GM21423 (cell line): Measurements from ENCODE around the gene LSAMP.

Experiments used
- ATAC-seq: cut with Tn5 transposase; IDR thresholded peaks from one replicate; pipeline ENCODE4 v1.9.1; 2021; ENCODE audit warnings: mild to moderate bottlenecking, moderate library complexity; ENCODE audit not compliant: unreplicated experiment

Gene LSAMP

DNA sequence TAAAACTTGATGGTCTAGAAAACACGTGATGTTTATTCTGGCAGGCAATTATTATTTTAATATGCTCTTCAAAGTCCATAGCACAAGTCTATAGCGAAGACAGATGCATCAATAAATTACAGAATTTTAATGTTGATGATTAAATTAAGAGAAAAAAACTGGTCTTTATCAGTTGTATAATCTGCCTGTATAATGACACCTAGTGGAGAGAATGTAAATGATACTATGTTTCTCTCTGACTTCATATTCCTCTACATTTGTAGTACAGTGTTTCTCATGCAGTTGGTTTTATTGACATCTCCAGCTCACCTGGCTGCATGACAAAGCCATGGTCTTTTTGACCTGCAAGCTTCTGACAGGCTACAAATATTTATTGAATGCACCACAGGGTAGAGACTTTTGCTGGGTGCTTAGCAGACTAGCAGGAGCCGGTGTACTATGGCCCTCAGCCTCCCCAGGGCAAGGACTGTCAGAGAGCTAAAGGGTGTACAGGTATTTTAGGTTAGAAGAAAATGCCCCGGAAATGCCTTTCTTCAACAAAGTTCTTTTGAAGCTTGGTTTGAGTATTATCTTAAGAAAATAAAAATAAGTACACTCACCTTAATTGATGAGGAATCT is 532.1 kb downstream of the LSAMP start:
- no peak for ATAC-seq

DNA sequence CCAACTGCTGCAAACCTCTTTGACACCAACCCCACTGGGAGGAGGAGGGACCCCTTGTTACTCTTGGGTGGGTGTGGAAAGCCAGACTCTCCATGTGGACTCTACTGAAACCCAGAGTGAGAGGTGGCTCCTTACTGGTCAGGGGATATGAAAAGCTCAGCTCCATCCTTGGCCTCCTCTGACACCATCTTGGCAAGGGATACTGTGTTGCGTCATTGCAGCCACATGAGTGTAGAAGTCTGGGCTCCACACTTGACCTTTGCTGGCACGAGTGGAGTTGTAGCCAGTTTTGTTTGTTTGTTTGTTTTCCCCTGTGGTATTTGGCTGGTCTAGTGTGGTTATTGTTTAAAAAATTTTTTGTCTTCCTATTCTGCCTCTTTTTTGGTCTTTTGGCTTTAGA is 532.9 kb downstream of the LSAMP start:
- no peak for ATAC-seq

DNA sequence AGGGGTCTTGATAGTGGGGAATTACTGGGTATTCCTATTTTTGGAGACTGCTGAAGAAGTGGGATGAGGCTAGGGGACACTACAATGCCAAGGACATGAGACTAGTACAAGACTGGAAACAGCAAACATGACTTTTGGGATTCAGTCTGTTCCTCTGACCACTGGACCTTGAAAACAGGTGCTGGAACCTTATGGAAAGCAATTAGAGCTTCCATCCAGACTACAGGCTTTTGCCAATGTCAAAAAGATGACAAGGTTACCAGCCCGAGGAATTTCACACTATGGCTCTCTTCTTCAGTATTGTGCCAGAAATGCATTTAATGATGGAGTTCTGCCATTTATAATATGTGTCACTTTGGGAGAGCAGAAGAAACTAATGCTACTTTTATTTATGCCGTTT is 539.4 kb downstream of the LSAMP start:
- no peak for ATAC-seq

DNA sequence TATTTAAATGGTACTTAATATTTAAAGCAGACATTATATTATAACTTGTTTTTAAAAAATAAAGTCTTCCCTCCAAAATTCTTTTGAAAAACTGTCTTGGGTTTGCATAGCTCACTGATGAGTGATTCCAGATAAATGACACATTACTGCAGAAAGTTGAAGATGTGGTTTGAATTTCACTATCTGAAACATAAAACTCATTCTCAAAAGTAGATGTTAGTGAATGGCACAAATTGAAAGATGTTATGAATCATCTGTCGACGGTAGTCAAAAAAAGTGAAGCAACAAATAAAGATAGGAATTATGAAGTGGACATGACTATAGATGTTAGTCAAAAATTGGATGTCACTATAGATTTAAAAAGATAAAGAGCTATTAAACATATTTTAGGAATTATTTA is 541.4 kb downstream of the LSAMP start:
- ATAC-seq, result no peak

DNA sequence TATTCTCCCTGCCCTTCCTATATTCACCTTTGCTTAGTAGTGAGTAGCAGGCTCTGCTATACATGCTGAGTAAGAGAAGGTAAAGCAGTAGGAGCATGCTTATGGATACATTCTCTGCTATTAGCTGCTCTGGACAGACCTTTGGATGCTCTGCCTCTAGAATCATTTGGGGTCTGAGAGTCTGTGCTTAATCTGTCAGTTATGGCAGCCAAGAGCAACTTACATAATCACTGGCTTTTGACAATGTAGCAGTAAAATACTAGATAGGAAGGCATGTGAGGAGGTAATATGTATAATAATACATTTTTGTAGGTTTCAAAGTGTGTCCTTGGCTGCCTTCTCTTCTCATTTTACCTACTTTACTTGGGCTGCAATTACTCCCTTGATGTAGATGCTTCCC is 544.3 kb downstream of the LSAMP start:
- ATAC-seq, result no peak

DNA sequence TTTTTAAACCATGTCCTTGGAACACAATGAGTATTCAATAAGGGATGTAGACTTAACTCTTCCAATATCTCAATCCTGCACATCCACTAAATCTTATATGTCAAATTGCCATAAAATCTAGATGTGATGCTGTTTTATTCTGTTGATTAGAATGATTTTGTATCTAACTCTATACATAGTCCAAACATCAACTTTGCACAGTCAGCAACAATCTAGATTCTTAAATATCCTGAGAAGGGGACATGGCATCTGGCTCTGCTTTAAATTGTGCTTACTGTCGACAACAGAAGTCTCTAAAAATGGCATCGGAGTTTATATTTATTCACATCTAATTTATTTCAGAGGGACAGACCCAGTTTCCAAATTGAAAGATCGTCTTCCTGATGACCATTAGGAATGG is 545.8 kb downstream of the LSAMP start:
- no peak for ATAC-seq

DNA sequence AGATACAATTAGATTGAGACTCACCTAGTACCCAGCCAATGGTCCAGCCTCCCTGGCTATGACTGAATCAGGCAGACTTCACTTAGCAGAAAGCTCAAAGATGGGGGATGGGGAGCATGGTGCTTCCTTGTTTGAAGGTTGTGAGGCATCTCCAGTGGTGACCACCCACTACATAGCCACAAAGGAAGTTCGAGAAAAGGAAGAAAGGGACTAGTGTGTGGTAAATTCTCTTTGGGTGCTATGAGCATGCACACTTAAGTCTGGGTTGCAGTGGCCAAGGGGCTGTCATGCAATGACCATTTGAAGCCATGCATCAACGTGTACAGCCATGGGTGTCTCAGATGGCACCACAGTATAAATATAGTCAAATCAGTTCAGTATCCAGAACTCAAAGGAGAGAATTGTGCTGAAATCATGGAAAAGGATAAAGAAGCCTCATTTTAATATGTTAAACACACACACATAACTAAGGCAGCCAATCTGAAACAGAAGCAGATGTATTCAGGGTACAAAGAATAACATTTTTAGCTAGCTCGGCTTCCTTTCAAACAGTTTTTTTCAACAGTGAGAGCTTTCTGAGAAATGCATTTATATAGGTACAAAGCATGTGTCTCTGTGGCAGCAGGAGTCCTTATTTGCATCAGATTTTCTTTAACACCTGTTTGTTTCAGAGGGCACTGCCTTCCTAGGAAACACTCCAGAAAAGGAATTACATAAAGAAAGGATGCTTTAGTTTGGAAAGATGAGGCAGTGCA is 546.5 kb downstream of the LSAMP start:
- no peak for ATAC-seq

DNA sequence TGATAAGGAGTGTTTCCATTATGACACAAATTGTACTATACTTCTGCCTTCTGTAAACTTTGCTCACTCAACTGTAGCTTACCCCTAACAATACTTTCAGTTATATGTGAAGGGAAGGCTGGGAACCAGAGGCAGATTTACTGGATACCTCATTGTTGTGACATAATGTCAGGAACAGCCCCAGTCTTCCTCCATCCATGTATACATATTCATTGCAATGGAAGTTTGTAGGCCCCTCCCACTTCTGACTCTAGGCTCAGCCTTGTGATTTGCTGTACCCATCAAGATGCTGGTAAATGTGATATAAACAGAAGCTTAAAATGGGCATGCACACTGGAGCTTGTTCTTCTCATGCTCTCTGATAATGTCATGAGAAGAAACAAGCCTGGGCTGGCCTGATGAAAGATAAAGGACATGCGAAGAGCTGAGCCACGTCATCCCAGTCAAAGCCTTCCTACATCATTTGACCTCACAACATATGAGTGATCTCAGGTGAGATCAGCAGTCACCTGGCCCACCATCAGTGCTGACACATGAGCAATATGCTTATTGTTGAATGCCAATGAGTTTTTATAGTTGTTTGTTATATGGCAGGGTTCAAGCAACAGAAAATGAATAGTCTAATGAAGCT is 554.2 kb downstream of the LSAMP start:
- ATAC-seq, result no peak

DNA sequence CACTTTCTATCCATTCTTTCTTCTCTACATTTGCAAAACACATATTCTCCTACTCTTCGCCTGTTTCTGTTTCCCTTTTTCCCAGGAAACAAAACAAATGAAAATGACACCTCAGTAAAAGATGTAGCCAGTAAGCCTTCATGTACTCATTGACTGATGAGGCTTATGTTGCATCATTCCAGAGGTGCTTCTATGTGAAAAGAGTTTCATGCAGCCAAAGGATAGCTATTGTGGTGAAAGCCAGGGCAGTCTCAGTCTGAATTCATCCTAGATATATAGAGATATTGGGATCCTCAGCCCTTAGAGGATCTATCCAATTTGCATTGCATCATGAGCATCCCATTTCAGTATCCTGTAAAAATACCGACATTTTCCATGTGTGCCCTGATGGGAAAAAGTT is 554.7 kb downstream of the LSAMP start:
- ATAC-seq, result no peak

DNA sequence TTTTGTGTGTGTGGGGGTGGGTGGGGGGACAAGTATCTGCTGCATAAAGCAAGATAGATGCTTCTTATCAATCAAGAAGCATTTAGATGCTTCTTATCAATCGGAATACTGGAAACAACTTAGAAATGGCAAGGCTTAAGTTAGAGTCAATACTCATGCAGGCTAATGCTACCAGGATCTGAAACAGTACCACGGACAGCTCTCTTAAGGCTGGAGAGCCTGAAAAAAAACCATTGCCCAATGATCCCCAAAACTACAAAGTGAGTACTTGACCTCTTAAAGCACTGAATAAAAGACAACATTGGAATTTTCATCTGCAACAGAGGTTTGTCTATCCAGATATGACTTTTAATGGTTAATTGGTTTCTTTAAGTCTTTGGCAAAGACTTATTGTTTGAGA is 559.7 kb downstream of the LSAMP start:
- no peak for ATAC-seq

DNA sequence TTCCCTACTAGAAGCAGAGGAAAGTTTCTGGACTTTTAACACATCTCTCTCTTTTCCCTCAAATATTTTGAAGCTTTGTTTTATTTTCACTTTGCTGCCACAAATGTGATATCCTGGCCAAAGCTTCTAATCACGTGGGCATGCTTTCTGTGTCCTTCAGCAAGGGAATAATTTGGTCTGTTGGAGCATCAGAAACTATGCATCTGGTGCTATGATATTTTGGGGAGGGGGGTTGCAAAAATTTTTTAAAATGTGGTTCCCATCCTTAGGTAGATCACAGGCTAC is 567.7 kb downstream of the LSAMP start:
- no peak for ATAC-seq

DNA sequence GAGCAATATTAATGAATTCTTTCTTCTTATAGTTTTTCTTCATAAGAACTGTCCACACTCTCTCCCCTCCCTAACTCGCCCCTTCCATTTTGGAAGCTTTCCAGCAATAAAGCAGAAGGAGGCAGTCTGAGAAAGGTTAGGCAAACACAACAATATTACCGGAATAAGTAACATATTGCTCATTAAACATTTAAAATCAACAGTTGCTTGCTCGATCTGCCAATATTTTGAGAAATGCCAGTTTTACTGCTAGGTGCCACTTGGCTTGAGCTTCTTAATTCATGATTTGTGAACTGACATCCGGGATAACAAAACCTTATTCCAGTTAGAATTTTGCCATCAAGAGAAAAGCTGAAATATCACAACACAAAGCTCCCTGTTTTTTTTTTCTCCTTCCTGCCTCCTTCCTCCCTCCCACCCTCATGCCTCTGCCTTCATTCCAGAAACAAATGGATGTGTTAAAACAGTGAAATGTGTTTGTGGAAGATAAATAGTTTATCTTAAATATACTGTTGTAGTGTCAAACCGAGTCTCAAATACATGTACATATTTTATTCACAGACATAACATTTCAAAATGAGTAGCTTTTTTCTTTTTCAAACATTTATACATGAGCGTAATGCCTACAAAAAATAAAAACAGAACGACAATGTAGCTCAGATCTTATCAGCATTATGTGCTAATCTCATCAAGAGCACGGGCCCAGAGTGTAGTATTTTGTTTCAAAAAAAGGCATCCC is 568.2 kb downstream of the LSAMP start:
- ATAC-seq, result no peak

DNA sequence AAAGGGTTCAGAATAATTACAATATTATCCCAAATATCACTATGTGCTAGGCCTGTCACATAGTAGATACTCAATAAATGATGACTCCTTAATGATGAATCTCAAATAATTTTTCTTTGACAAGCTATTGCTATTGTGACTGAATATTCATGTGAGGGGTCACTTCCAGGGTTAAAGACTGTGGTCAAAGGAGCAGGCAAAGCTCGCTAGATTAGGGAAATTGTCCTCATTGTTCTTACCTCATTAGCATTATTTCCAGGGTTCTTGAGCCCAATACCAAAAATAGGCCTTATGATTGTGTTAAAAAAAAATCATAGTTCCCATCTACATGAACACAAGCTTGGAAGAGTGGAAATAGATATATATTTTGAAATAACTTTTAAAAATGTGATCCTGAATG is 569.8 kb downstream of the LSAMP start:
- no peak for ATAC-seq

DNA sequence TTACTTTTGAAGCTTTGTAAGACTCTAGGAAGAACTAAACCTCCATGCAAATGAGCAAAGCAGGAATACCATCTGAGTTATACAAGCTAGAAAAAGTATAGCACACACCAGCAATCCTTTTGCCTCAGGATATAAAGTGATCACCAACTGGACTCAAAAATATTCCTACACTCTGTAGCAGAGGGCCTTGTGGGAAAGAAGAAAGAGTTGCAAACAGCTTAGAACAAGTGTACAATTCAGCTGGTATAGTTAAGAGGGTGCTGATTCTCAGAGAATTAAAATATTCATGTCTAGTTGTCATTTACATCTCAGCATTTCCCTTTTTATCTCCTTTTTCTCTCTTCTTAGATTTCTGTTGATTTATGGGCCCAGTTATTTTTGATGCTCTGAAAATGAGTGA is 573.6 kb downstream of the LSAMP start:
- ATAC-seq, result no peak

DNA sequence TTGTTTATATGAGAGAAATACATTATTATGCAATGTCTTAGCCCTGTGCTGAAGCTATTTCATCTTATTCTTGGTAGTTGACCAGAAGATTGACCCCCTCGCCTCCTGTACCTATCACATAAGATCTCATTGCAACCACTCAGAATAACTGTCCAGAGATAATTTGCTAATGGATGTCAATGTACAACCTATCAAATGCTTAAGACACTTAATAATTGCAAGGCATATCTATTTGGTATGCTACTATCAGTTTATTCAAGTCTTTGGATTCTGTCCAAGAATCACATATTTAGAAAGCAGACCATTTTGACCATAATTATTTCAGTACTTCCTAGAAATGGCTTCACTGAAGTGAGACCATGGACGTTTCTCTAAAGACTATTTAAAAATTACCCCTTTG is 580.4 kb downstream of the LSAMP start:
- ATAC-seq, result no peak

DNA sequence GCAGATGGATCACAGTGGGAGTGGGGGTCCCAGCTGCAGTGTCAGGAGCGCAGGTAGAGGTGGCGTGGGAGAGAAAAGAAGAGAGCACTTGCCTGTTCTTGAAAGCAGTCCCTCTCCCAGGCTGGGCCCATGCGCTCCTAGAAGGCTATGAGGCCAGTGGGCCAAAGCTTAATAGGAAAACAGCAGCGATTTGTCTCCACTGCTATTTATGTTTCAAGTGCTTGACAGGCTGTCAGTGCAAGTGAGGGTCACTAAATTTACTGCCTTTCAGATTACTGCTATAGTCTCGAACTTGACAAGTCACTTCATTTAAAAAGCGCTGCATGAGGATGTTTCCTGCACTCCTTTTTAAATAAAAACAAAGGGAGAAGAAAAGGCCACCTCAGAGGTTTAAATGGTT is 582.4 kb downstream of the LSAMP start:
- ATAC-seq, result no peak

DNA sequence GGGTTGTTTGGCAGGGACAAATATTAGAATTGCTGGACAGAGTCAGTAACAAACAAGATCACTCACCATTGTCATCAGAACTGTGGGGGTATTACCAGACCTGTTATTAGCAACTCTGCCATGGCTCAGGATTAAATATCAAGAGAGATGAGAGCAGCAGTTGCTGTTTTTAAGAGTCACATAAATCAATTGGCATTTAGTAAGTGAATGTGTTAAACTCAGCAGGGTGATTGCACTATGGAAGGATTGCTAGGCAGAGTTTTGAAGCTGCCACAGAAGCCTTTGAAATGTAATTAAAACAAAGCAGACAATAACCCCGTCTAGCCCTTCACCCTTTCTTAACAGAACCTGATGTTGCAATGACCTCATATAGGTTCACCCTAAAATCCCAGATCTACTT is 583.2 kb downstream of the LSAMP start:
- ATAC-seq, result no peak

DNA sequence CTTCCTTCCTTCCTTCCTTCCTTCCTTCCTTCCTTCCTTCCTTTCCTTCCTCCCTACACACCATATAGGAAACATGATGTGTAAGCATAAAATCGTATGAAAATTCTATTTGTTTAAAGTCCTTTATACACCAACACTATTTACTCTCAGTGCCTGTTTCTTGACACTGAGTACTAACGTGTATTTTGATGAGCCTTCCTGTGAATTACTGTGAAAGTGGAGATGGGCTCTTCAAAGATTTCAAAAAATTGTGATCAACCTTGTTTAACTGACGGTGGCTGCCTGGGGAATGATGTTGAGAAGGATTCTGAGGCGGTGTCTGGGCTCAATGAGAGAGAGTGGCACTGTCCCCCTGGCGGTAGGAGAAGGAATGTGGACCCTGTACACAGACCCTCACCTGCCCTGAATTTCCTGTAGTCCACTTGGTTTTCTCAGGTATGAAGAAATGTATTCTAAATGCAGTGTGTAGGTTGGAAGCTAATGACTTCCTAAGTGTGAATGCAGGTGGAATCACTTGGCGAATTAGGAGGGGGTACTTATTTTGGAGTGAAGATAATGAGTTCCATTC is 584.0 kb downstream of the LSAMP start:
- ATAC-seq, result no peak

DNA sequence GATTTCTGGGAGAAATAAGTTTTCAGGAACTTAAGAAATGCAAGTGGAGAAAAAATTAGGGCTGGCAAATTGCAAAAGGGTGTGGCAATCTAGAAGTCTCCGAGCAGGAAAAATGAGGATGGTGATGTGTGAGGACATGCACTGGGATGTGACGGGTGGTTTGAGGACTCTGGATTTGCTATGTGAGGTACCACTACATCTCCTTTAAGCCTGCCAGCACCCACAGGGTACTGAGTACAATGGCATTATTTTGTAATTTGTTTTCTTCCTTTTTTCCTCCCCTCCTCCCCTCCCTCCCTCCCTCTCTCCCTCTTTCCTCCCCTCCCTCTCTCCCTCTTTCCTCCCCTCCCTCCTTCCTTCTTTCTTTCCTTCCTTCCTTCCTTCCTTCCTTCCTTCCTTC is 584.5 kb downstream of the LSAMP start:
- no peak for ATAC-seq

DNA sequence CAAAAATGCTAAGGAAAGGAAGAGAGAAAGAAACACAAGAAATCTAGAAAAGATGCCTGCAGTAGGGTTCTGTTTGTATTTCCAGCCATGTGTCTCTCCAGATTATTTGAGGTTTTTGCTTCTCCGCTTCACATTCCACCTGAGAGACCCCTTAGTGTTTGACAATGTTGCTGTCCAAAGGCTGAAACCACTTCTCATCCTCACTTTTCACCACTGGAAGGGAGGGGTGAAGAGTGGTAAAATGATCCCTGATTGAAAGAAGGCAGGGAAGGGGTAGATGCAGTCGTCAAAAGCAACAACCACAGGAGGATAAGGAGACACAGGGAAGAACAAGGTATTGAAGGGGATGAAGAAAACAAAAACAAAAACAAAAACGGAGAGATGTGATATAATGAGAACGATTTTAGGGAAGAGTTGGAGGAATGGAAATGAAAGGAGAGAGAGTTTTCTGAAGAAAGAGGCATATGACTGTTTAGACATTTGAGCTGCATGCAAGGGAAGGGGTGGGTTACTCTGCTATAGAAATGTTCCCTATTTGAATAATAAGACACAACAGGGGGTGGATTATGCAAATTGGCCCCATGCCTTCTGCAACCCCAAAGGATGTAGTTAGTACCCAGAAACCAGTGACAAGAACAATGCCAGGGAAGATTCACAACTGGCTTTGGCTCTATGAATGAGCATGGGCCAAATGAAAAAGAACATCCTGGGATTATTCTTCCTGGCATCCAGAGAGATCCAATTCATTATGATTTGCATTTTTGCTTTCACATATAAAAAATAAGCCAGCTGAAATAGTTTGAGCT is 586.1 kb downstream of the LSAMP start:
- no peak for ATAC-seq
